ENCODE data around the gene TRIM67.

The TRIM67 gene

GRCh38 chr1:231185391-231185790, 23.5 kb downstream of the TRIM67 start:
- no peak for DNase-seq

- no peak for DNase-seq
These were observed 24.7 kb downstream of the TRIM67 start for GRCh38 chr1:231186356-231187115.

DNA sequence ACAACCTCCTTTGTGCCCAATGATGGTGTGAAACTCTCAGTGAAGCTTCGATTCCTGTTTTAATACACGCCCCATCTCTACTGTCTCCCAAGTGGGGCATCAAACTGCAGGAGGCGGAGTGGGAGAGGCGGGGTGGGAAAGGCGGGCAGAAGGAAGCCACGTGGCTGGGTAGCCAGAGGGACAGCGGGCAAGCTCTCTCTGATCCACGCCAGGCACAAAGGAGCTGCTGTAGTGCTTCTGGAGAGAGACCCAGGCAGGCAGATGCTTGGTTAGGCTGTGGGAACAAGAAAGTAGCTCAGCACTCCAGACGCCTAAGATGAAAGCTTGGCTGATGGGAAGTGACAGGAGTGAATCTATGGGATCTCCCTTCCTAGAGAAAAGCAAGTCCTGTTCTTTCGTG, 25.7 kb downstream of the TRIM67 start:
- DNase-seq = no peak

DNA sequence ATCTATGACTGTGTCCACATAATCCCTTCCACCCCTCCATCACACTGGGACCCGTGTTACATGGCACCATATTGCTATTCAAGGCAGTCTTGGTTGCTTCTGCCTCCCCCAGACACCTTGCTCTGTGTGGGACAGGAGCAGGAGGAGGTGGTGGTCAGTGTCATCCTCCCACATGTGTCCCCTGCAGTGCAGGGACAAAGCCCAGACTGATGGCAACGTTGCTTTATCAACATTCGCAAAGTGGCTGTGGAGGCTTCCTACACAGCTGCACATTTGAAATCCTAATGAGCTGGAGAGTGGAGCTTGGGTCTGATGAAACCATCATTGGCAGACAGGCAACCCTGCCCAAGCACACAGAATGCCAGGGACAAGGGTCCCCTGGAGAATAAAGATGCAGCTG, 26.2 kb downstream of the TRIM67 start:
- DNase-seq = no peak

GRCh38 chr1:231188768-231189167, 26.9 kb downstream of the TRIM67 start:
- DNase-seq = no peak

GRCh38 chr1:231189683-231190270, 27.9 kb downstream of the TRIM67 start:
- DNase-seq = no peak

- no peak for DNase-seq
These were observed 28.6 kb downstream of the TRIM67 start for GRCh38 chr1:231190456-231190855.

GRCh38 chr1:231192620-231193163, 30.8 kb downstream of the TRIM67 start:
- DNase-seq = peak; percentile 96 to 99

DNA sequence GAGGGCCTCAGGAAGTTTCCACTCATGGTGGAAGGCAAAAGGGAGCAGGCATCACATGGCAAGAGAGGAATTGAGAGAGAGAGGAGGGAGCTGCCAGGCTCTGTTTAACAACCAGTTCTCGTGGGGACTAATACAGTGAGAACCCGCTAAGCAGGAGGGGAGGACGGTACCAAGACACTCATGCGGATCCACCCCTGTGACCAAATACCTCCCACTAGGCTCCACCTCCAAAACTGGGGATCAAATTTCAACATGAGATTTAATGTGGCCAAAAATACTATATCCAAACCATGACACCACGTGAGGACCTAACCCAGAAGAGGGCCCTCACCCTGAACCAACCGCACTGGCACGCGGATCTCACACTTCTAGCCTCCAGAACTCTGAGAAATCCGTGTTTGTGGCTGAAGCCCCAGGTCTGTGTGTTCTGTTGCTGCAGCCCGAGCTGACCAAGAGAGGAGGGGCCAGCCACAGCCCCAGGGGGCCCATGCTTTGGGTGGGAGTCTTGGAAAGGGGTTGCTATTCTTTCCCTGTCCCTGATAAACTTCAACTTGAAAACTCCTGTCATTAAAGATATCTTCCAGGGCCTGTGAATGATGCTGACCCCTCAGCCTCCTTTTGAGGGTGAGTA, 32.0 kb downstream of the TRIM67 start:
- no peak for DNase-seq

GRCh38 chr1:231194476-231194842, 32.6 kb downstream of the TRIM67 start:
- DNase-seq = no peak

- no peak for DNase-seq
These were observed 33.1 kb downstream of the TRIM67 start for GRCh38 chr1:231194843-231195516.

GRCh38 chr1:231196307-231196706, 34.4 kb downstream of the TRIM67 start:
- no peak for DNase-seq

- no peak for DNase-seq
These were observed 34.9 kb downstream of the TRIM67 start for GRCh38 chr1:231196728-231197127.

GRCh38 chr1:231199868-231200267, 38.0 kb downstream of the TRIM67 start:
- no peak for DNase-seq

GRCh38 chr1:231200388-231201031, 38.7 kb downstream of the TRIM67 start:
- no peak for DNase-seq

GRCh38 chr1:231201375-231201978, 39.6 kb downstream of the TRIM67 start:
- no peak for DNase-seq

DNA sequence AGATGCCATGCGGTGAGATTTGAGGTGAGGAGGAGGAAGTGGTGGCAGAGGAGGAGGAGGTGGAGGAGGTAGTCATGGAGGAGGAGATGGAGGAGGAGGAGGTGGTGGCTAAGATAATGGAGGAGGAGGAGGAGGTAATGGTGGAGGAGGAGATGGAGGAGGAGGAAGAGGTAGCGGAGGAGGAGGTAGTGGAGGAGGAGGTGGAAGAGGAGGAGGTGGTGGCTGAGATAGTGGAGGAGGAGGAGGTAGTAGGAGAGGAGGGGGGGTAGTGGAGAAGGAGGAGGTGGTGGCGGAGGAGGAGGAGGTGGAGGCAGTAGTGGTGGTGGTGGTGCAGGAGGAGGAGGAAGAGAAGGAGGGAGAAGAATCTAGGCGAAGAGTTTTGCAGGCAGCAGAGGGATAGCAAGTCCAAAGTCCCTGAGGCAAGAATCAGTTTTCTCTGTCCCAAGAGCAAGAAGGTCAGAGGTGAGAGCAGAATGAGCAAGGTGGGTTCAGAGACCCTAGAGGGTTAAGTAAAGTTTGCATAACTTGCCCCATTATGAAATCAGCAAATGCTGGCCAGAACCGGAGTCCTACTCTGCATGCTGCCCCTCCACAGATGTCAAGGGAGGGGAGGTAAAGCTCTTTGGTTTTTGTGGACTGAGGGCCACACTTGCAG, 40.2 kb downstream of the TRIM67 start:
- DNase-seq = no peak

DNA sequence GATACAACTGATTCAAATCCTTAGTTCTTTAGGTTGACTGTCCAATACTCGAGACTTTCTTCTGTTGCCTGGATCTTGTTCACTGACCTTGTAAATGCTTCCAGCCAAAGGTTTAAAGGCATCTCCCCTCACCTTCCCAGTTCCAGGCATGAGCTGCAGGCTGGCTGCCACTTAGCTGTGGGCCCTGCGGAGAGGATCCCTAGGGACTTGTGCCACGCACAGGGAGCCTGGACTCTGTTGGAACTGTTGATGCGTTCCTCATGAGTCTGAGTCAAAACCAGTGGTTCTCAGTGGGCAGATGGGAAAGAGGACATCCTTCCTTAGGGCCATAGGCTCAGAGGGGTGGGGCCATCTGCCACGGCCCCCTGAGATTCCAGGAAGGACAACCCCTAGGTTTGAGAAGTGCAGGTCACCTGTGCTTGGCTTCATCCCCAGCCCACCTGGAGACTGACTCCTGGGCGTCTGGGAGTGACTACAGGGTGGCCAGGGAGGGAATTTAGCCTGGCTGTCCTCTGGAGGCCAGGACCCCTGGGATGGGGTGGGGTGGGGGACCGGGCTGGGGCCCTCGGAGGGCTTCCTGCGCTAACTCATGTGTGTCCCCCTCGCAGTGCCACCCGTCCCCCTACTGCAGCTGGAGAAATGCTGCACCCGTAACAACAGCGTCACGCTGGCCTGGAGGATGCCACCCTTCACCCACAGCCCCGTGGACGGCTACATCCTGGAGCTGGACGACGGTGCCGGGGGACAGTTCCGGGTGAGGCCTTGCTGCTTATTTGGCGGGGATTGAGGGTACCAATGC, 41.6 kb downstream of the TRIM67 start:
- DNase-seq = no peak

- no peak for DNase-seq
These were observed 45.0 kb downstream of the TRIM67 start for GRCh38 chr1:231206856-231207255.

- no peak for DNase-seq
These were observed 45.6 kb downstream of the TRIM67 start for GRCh38 chr1:231207437-231207836.

DNA sequence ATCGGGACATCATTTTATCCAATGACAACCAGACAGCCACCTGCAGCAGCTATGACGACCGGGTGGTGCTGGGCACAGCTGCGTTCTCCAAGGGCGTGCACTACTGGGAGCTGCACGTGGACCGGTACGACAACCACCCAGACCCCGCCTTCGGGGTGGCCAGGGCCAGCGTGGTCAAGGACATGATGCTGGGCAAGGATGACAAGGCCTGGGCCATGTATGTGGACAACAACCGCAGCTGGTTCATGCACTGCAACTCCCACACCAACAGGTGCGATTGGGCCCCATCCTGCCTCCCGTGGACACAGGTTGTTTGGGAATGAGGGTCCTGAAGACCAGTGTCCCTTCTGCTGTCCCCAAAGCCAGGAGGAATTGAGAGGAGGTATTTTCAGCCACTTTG, 47.1 kb downstream of the TRIM67 start:
- DNase-seq = no peak
